GM18867 (cell line): ENCODE results near the gene CDH22.

Source experiments
- ATAC-seq: cut with Tn5 transposase; IDR thresholded peaks from one replicate; pipeline ENCODE4 v1.9.1; 2021; ENCODE audit warnings: mild to moderate bottlenecking, moderate library complexity; ENCODE audit not compliant: unreplicated experiment

The CDH22 gene

DNA sequence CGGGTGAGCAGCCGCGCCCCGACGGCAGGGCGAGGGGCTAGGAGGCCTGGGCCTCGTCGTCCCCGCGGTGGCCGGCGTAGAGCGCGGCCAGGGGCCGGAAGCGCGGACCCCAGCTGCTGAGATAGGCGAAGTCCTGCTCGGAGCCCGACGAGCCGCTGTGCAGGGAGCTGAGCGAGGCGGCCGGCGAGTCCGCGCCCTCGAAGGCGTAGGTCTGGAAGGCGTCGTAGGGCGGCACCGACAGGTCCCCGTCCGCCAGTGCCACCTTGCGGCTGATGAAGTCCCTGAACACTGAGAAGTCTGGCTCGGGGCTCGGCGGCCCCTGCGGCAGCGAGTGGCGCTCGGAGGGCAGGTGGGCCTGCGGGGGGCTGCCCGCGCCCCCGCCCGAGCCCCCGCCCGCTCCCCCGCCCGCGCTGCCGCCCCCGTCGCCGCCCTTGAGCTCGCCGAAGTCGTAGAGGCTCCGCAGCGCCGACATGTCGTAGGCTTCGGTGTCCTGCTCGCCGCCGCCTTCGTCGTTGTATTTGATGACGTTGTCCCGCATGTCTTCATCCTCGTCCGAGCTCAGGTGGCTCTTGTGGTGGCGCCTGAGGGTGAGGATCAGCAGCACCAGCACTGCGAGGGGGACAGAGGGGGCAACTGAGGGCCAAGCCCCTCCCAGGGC, 133.7 kb downstream of the CDH22 start:
- no peak for ATAC-seq

DNA sequence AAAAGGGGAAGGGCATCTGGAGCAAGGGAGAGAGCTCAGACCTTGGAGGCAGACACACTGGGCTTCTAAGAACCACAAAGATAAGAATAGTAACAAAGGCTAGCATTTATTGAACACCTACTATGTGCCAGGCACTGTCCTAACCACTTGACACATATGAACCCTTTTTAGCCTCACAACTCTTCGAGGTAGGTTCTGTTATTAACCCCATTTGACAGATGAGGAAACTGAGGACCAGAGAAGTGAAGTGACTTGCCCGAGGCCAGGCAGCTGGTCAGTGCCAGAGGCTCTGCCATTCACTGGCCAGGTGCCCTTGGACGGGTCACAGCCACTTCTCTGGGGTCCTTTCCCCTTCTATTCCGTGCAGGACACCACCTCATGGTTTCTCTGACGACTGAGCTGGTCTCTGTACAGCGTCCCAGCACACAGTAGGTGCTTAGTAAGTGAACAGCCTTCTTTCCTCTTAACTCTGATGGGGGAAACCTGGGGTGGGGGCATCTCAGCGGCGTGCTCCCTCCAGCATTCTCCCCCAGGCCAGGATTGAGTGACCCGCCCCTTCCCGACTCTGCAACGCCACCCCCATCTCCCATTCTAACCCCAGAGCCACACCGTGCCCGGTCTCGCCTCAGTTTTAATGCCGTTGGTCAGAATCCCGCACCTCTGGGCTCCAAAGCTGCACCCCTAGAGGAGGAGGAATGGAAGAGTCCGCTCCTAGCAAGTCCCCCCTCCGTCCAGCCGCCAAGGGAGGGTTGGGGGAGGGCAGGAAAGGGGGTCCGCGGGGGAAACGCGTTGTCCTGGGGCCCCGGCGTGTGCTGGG, 134.4 kb downstream of the CDH22 start:
- ATAC-seq = no peak

- no peak for ATAC-seq
Measured at GRCh38 chr20:46172961-46173536, 135.2 kb downstream of the CDH22 start.

DNA sequence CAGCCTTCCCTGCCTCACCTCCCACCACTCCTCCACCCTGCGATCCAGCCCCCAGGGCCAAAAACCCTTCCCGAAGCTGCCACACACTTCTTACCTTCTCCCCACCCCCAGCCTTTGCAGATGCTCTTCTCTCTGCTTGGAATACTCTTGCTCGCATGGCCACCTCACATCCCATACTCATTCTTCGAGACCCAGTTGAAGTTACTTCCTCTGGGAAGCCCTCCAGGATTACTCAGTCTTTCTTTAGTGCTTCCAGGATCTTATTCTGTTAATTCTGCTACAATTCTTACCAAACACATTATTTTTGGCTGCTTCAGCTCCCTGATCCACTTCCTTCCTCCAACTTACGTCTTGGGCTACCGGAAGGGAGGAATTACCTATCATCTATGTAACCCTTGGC, 135.8 kb downstream of the CDH22 start:
- no peak for ATAC-seq

- no peak for ATAC-seq
Measured at GRCh38 chr20:46171909-46172308, 136.4 kb downstream of the CDH22 start.

DNA sequence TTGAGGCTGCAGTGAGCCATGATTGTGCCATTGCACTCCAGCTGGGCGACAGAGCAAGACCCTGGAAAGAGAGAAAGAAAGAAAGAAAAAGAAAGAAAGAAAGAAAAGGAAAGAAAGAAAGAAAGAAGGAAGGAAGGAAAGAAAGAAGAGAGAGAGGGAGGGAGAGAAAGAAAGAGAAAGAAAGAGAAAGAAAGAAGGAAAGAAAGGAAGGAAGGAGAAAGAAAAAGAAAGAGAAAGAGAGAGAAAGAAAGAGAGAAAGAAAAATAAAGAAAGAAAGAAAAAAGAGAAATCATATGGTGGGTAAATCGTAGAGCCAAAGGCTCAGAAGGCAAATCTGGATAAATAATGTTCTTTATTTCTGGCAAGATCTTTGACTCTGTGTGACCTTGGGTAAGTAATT, 136.8 kb downstream of the CDH22 start:
- no peak for ATAC-seq

GRCh38 chr20:46169245-46170171, 138.8 kb downstream of the CDH22 start:
- no peak for ATAC-seq

DNA sequence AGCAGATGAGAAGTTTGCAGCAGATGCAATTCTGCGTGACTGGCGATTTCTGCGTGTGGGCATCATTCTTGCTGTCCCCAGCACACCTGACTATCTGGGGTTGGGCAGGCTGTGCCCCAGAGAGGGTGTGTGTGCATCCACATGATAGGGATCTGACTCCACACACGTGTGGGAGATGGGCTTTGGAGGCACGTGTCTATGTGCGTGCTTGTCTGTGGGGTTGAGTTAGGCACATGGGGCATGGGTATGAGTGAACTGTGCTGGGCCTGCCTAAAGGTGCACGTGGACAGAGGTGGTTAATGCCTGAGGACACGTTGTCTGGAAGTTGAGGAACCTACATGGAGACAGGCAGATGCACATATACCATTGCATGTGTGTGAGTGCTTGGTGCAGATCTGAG, 139.9 kb downstream of the CDH22 start:
- no peak for ATAC-seq

DNA sequence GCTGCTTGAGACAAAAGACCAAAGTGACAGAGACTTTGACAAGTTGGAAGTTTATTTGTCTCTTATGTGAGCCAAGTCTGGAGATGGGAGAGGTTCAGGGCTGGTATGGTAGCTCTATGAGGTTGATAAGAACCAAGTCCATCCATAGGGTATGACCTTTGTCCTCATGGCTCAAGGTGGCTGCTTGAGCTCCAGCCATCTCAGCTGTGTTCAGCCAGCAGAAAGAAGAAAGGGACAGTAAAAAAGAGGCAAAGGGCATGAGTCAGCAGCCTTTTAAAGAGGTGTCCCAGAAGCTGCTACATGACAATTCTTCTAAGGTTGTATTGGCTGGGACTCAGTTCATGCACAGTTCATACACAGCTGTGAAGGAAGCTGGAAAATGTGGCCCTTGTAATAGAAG, 141.2 kb downstream of the CDH22 start:
- no peak for ATAC-seq

GRCh38 chr20:46164254-46164653, 144.0 kb downstream of the CDH22 start:
- no peak for ATAC-seq

GRCh38 chr20:46161921-46162320, 146.4 kb downstream of the CDH22 start:
- no peak for ATAC-seq

- ATAC-seq = no peak
Measured at GRCh38 chr20:46160661-46161060, 147.6 kb downstream of the CDH22 start.

- no peak for ATAC-seq
Measured at GRCh38 chr20:46159101-46159897, 149.0 kb downstream of the CDH22 start.

DNA sequence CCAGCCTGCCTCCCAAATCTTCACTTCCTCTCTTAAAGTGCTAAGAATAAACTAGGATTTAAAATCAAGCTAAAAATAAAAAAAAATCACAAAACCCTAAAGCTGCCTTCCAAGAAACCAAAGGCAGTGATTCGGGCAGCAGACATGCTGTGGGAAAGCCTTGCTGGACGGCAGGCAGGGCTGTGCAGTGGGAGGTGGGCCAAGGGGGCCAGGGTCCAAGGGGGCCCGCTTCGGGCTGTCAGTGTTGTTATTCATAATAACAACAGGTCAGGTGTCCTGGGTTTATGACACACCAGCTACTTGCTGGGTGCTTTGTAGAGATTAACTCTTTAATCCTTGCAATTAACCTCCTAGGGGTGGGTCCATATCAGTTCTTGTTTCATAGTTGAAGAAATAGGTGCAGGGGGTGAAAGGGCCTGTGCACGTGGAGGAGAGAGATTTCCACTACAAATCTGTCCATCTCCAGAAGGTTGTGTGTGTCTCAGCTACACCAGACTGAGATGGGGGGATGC, 149.8 kb downstream of the CDH22 start:
- ATAC-seq = no peak

DNA sequence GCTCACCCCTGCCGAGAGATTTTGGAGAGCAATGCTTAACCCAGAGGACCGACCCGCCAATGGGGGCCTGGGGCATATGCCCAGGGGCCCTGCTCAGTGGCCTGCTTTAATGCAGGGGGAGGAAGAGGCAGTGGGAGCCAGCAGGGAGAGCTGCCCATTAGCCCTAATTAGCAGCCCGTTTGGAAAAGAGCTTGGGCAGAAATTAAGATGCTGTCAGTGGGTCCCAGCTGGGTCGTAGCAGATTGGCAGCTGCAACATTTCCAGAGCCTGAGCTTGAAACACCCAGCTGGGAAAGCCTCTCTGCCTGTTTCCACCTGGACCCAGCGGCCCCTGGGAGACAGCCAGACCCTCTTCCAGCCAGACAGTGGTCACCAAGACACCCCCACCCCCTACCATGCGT, 150.7 kb downstream of the CDH22 start:
- ATAC-seq = no peak

- ATAC-seq = no peak
Measured at GRCh38 chr20:46157076-46157592, 151.2 kb downstream of the CDH22 start.

GRCh38 chr20:46156065-46156464, 152.2 kb downstream of the CDH22 start:
- no peak for ATAC-seq

- no peak for ATAC-seq
Measured at GRCh38 chr20:46154796-46155195, 153.5 kb downstream of the CDH22 start.

DNA sequence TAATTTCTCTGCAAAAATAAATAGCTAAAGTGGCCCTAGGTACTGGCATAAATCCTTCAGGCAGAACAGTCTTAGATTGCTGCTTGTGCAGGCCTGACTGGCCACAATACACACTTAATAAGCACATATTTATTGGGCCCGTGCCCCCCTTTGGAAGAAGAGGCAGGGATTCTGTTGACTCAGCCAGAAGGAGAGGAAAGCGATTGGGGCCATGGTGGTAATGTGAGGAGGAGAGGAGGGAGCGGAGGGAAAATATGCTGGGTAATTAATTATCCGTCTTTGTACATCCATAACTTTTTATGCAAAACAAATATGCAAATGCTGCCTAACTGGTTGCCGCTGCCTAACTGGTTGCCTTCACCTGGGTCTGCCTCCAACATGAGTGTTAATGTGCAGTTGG, 154.0 kb downstream of the CDH22 start:
- no peak for ATAC-seq
